Esophagus squamous epithelium (tissue), 5 donors: ENCODE data around the gene EMP1. TPM values are rescaled to one million over a fixed set of nuclear protein-coding genes. Genes with fewer than 3 reads are reported as not detected.
"Not testable (repeated sequence)": the region's sequence is repeated elsewhere in the genome, so short reads cannot be mapped to it uniquely, and the experiment has no call there.

Experiments
- DNase-seq: peaks from one replicate; lab custom pipeline; 2025; lab: John Stamatoyannopoulos, UW
- H3K27ac ChIP-seq, 4 donors: fragments of 200-600 bp; sonication (generic); one replicate each; pipeline ENCODE4 v1.5.1; 2016 to 2019; ENCODE audit warnings: mild to moderate bottlenecking in 1 of 4
- H3K27me3 ChIP-seq, 4 donors: fragments of 200-600 bp; sonication (generic); 1 replicate in 3 of 4; 2 replicates in 1 of 4; pipeline versions ENCODE4 v1.5.1 to v1.6.0; 2017 to 2021; ENCODE audit warnings: antibody characterized with exemption in 1 of 4
- H3K36me3 ChIP-seq, 3 donors: fragments of 200-600 bp; sonication (generic); one replicate each; pipeline ENCODE4 v1.5.1; 2016 to 2019
- H3K4me1 ChIP-seq, 3 donors: fragments of 200-600 bp; sonication (generic); one replicate each; pipeline ENCODE4 v1.5.1; 2017 to 2019
- H3K4me3 ChIP-seq, 4 donors: fragments of 200-600 bp; sonication (generic); 1 replicate in 3 of 4; 2 replicates in 1 of 4; pipeline ENCODE4 v1.5.1; 2016 to 2019; ENCODE audit warnings: mild to moderate bottlenecking in 2 of 4, moderate library complexity in 1 of 4
- H3K9me3 ChIP-seq, 3 donors: fragments of 200-600 bp; sonication (generic); one replicate each; pipeline ENCODE4 v1.5.1; 2016 to 2019
- POLR2A ChIP-seq, 4 donors: fragments of 450-650 bp; IDR thresholded peaks; one replicate each; pipeline ENCODE4 v1.6.1; 2017; ENCODE audit warnings: antibody characterized with exemption in 4 of 4, mild to moderate bottlenecking in 4 of 4, moderate library complexity in 3 of 4
- WGBS, 2 donors: methylation state at CpG; one replicate each; pipeline ENCODE4 v1.1.5; 2018; 5-methylcytosine and 5-hydroxymethylcytosine counted together
- intact Hi-C: fragments of 100-400 bp; cut with DNase I; formaldehyde crosslinking; loops from one replicate; pipeline ENCODE4 v1.15.0; 2022
- total RNA-seq, 4 donors: library from RNA; depleted of rRNA; stranded (reverse); fragments of >200 nt; gene quantifications; one replicate each; pipeline ENCODE4 v1.1.0, GENCODE V29; 2016
- TF ChIP-seq, protein P1 (sequence below), 6 experiments: fragments of 450-650 bp in 4 of 6; fragments of 200-600 bp in 2 of 6; sonication (generic) in 2 of 6; IDR thresholded peaks; one replicate each; pipeline ENCODE4 v1.5.1; 2016 to 2019; ENCODE audit warnings: antibody characterized with exemption in 6 of 6, mild to moderate bottlenecking in 4 of 6, moderate library complexity in 4 of 6
- donor health status: DM: yes; HTN: yes; CAD: no.

The EMP1 gene
- total RNA-seq, 4 donors from 2014 or later, result 2,742 to 8,541 (median 3,206) TPM

DNA sequence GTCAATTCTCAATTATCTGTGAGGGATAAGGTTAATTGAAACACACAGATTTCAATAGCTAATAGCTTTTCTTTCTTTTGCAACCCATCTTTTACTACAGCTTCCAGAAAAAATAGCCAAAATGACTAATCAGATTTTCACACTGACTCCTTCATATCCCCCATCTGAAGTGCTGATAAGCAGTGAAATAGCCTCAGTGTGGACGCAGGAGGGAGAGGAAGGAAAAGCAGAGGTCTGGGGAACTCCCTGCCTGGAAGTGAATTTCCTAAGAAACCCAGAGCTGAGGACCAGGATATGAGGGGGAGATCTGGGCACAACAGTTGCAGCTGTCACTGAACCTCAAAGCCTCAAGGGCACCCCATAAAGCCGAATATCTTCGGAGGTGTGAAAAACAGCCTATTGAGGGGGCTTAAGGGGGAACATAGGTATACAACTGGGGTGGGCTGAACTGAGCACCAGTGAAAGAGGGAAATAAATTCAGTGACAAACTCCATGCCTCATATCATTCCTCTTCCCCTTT lies 60.9 kb downstream of the EMP1 start:
- Histone ChIP-seq H3K36me3 (no peaks in the 10 kb centered on the region), H3K27me3 (peaks cover 0 to 8% (median 0%) of the 10 kb centered on the region in 4 donors), H3K27ac (no peak overlapping the region), H3K4me3 (no peak overlapping the region), H3K4me1 (peaks cover 0 to 10% (median 0%) of the 10 kb centered on the region in 3 donors), H3K9me3 (no peaks in the 10 kb centered on the region)
- WGBS, 2 donors, result 62 to 64% methylated on average over 3 of the region's 3 CpGs
- intact Hi-C loops, result no loop called here
- no peak for TF ChIP-seq POLR2A (IDR thresholded peaks at IDR 0.05)
- TF ChIP-seq, protein P1, sequence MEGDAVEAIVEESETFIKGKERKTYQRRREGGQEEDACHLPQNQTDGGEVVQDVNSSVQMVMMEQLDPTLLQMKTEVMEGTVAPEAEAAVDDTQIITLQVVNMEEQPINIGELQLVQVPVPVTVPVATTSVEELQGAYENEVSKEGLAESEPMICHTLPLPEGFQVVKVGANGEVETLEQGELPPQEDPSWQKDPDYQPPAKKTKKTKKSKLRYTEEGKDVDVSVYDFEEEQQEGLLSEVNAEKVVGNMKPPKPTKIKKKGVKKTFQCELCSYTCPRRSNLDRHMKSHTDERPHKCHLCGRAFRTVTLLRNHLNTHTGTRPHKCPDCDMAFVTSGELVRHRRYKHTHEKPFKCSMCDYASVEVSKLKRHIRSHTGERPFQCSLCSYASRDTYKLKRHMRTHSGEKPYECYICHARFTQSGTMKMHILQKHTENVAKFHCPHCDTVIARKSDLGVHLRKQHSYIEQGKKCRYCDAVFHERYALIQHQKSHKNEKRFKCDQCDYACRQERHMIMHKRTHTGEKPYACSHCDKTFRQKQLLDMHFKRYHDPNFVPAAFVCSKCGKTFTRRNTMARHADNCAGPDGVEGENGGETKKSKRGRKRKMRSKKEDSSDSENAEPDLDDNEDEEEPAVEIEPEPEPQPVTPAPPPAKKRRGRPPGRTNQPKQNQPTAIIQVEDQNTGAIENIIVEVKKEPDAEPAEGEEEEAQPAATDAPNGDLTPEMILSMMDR (IDR thresholded peaks at IDR 0.05), result no peak
- DNase-seq, result no peak

DNA sequence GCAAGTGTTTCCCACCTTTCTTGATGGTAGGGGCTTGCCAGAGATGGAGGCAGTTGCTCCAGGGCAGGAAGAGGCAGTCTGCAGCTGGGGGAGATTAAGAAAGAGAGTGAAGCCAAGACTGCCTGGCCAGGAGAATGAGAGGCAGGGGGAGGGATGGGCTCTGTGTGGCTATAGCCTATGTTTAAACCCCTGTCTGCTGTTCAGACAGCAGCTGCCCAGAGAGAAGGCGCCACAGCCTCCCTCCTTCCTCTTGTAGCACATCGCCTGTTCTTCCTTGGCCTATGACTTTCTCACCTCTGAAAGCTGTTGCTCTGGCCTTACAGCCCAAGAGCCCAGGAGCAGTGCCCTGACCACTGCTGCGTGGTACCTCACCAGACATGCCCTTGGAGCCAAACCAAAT lies 61.7 kb downstream of the EMP1 start:
- no peak overlapping the region for H3K27ac ChIP-seq
- no peak for DNase-seq
- no peaks in the 10 kb centered on the region for H3K9me3 ChIP-seq
- TF ChIP-seq POLR2A (IDR thresholded peaks at IDR 0.05), result no peak
- TF ChIP-seq, protein P1 (IDR thresholded peaks at IDR 0.05), result no peak
- H3K4me1 ChIP-seq, result peaks cover 0 to 10% (median 0%) of the 10 kb centered on the region in 3 donors
- intact Hi-C loops, result no loop called here
- WGBS, 2 donors, result 65 to 69% methylated on average over 2 to 3 of the region's 3 CpGs
- H3K4me3 ChIP-seq, result no peak overlapping the region
- peaks cover 0 to 8% (median 0%) of the 10 kb centered on the region in 4 donors for H3K27me3 ChIP-seq
- H3K36me3 ChIP-seq, result no peaks in the 10 kb centered on the region

DNA sequence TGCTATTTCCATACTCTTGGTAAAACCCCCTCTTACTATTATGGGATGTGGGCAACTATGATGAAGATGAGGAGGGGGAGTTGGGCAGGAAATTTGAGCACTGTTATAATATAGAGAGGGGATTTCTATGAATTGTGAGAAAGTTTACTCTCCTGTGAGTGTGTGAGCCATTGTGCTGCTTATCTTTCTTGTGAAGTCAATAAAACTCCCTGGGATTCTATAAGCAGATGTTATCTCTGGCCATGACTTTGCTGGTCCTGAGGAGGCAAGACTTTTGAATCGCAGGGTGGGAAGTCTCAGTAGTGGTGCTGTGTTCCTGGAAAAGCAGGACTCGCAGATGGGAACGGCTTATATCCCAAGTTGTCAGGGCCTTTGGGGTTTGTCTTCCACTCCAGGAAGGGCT lies 62.2 kb downstream of the EMP1 start:
- intact Hi-C loops, result no loop called here

DNA sequence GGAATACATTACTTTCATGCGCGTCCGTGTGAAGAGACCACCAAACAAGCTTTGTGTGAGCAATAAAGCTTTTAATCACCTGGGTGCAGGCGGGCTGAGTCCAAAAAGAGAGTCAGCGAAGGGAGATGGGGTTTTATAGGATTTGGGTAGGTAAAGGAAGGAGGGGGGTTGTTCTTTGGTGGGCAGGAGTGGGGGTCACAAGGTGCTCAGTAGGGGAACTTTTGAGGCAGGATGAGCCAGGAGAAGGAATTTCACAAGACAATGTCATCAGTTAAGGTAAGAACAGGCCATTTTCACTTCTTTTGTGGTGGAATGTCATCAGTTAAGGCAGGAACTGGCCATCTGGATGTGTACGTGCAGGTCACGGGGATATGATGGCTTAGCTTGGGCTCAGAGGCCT lies 63.1 kb downstream of the EMP1 start:
- peaks cover 0 to 10% (median 0%) of the 10 kb centered on the region in 3 donors for H3K4me1 ChIP-seq
- H3K27me3 ChIP-seq, H3K36me3 ChIP-seq, H3K27ac ChIP-seq, DNase-seq, H3K9me3 ChIP-seq, intact Hi-C loops, H3K4me3 ChIP-seq: not testable (repeated sequence)
- 62 to 87% methylated on average over 7 of the region's 7 CpGs for WGBS, 2 donors

More for the DNA sequence above, 62.2 kb downstream of the EMP1 start:
- 81% methylated on average over 3 of the region's 3 CpGs for WGBS, 2 donors
- DNase-seq, result no peak
- Histone ChIP-seq H3K9me3 (no peaks in the 10 kb centered on the region), H3K4me3 (no peak overlapping the region), H3K4me1 (peaks cover 0 to 10% (median 0%) of the 10 kb centered on the region in 3 donors), H3K36me3 (no peaks in the 10 kb centered on the region), H3K27me3 (peaks cover 0 to 8% (median 0%) of the 10 kb centered on the region in 4 donors), H3K27ac (no peak overlapping the region)
- no peak for TF ChIP-seq POLR2A (IDR thresholded peaks at IDR 0.05)
- TF ChIP-seq, protein P1 (IDR thresholded peaks at IDR 0.05), result no peak

DNA sequence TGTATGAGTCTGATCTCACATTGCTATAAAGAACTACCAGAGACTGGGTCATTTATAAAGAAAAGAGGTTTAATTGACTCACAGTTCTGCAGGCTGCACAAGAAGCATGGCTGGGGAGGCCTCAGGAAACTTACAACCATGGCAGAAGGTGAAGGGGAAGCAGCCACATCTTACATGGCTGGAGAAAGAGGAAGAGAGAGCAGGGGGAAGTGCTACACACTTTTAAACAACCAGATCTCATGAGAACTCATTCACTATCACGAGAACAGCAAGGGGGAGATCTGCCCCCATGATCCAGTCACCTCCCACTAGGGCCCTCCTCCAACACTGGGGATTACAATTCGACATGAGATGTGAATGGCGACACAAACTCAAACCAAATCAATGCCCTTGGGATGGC lies 71.3 kb downstream of the EMP1 start:
- DNase-seq, H3K36me3 ChIP-seq, H3K9me3 ChIP-seq, H3K27me3 ChIP-seq, intact Hi-C loops, H3K4me3 ChIP-seq, H3K4me1 ChIP-seq, H3K27ac ChIP-seq: not testable (repeated sequence)
- WGBS, 2 donors, result 74 to 82% methylated on average over 3 of the region's 3 CpGs

DNA sequence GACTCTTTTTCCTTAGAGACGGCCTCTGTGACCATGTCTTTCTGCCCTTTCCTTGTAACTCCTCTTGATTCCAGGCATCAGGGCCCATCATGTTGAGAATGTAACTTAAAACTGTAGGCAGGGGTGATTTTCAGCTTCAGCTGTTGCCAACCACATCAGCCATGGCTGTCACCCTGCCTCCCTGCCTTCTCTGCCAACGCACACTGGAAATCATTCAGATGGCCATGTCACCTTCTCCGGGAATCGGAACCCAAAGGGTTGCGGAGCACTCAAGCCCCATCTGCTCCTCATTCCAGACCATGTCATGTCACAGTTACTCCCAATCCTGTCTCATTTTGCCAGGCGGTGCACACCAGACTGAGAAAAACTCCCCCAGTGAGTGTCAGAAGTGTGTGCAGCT lies 72.1 kb downstream of the EMP1 start:
- intact Hi-C loops, result no loop called here
- peaks cover 0 to 5% (median 0%) of the 10 kb centered on the region in 4 donors for H3K27me3 ChIP-seq
- H3K36me3 ChIP-seq, result no peaks in the 10 kb centered on the region
- H3K27ac ChIP-seq, result no peak overlapping the region
- no peak for TF ChIP-seq POLR2A (IDR thresholded peaks at IDR 0.05)
- TF ChIP-seq, protein P1 (IDR thresholded peaks at IDR 0.05), result no peak
- H3K4me1 ChIP-seq, result no peaks in the 10 kb centered on the region
- H3K4me3 ChIP-seq, result no peak overlapping the region
- no peak for DNase-seq
- 93 to 94% methylated on average over 5 of the region's 6 CpGs for WGBS, 2 donors
- no peaks in the 10 kb centered on the region for H3K9me3 ChIP-seq

Other genes starting within 250 kb of the EMP1 start
- under 1 TPM in 1 of 4 donors, not detected in 3; 0.95 TPM for gene GPRC5D, start 244.6 kb upstream of the EMP1 start, total RNA-seq
- gene HEBP1, start 196.5 kb upstream of the EMP1 start, total RNA-seq, result 10 to 100 TPM; 17.0 to 50.9 (median 23.9) TPM
- gene FAM234B, start 152.3 kb upstream of the EMP1 start, total RNA-seq, result 1 to 10 TPM; 3.1 to 8.0 (median 3.9) TPM
- not detected for gene GSG1, start 93.1 kb upstream of the EMP1 start, total RNA-seq